Stomach (tissue), 4 donors: ENCODE measurements around the gene TNS1.

Source experiments
- EP300 ChIP-seq: sonication (generic); formaldehyde crosslinking; IDR thresholded peaks from one replicate; pipeline ENCODE4 v1.6.1; 2017; ENCODE audit warnings: antibody characterized with exemption
- POLR2A ChIP-seq, 4 donors: fragments of 450-650 bp; IDR thresholded peaks; one replicate each; pipeline ENCODE4 v1.6.1; 2016; ENCODE audit warnings: antibody characterized with exemption in 4 of 4, control low read depth in 2 of 4, mild to moderate bottlenecking in 1 of 4, moderate library complexity in 1 of 4
- POLR2AphosphoS5 ChIP-seq, 3 donors: sonication (generic); formaldehyde crosslinking; IDR thresholded peaks; one replicate each; pipeline ENCODE4 v1.6.1; 2016; ENCODE audit warnings: antibody characterized with exemption in 3 of 3
- TF ChIP-seq, protein P1 (sequence below), 7 experiments: fragments of 450-650 bp in 4 of 7; fragments of 200-600 bp in 3 of 7; sonication (generic) in 3 of 7; IDR thresholded peaks; one replicate each; pipeline ENCODE4 v1.5.1; 2016 to 2019; ENCODE audit warnings: antibody characterized with exemption in 7 of 7, control low read depth in 2 of 7, mild to moderate bottlenecking in 1 of 7

DNA sequence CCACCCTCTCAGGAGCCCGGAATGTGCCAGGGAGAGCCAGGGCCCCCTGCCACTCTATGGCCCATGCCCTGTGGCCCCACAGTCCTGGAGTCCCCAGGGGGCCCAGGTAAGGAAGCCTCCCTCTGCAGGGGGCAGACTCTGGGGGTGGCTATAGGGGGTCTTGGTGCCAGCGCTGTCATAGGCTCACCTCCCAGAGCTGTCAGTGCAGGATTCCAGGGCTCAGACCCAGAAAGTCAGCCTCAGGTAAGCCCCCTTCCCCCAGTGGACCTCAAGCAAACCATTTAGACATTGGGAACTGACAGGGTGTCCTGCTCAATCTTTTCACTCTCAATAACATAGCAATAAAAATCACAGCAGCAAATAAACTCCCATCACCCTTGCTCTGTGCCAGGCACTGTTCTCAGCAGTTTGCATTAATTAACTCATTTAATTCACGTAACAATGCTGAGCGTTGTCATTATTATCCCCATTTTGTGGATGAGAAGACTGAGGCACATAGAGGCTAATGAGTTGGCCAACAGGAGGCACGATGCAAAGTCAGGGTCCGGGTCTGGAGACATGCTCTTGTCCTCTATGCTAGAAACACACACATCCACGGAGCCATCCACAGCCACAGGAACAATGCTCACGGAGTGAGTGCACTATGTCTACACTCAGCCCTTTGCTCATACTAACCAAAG is 79.6 kb downstream of the TNS1 start:
- TF ChIP-seq, protein P1, sequence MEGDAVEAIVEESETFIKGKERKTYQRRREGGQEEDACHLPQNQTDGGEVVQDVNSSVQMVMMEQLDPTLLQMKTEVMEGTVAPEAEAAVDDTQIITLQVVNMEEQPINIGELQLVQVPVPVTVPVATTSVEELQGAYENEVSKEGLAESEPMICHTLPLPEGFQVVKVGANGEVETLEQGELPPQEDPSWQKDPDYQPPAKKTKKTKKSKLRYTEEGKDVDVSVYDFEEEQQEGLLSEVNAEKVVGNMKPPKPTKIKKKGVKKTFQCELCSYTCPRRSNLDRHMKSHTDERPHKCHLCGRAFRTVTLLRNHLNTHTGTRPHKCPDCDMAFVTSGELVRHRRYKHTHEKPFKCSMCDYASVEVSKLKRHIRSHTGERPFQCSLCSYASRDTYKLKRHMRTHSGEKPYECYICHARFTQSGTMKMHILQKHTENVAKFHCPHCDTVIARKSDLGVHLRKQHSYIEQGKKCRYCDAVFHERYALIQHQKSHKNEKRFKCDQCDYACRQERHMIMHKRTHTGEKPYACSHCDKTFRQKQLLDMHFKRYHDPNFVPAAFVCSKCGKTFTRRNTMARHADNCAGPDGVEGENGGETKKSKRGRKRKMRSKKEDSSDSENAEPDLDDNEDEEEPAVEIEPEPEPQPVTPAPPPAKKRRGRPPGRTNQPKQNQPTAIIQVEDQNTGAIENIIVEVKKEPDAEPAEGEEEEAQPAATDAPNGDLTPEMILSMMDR (IDR thresholded peaks at IDR 0.05), result no peak
- TF ChIP-seq POLR2A (IDR thresholded peaks at IDR 0.05), result no peak
- no peak for TF ChIP-seq POLR2AphosphoS5 (IDR thresholded peaks at IDR 0.05)
- TF ChIP-seq EP300, result no peak
